ENCODE results near the gene KCNN3.
A peak's percentile ranks its signal among the peaks of the same experiment; 100 is the strongest.
"Not testable (repeated sequence)": the region's sequence is repeated elsewhere in the genome, so short reads cannot be mapped to it uniquely, and the experiment has no call there.

KCNN3 gene

DNA sequence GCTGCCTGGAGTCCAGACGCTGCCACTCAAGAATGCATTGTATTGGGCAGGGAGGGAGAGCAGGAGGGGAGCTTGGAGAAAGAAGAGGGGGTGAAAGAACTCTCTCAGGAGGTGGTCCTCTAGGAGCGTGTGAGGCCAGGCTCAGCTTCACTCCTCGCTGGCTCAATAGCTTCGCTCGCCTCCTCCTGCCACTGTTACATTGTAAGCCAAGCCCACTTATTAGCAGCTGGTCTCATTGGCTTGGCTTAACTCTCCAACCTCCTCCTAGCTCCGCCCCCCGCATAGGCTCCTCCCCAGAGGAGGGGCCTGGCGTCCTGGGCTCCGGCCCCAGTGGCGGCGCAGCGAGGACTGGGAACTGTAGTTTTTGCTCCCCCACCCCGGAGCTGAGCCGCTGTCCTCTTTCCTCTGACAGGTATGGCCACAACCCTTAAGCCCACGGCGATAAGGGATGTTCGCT is at the start of gene KCNN3:
Gene KCNN3, minus strand, starts transcription at position 167 of the 457 bp plus-strand sequence. CDS start 317 bp downstream, outside the sequence.
- peak; percentile 89 for DNase-seq

DNA sequence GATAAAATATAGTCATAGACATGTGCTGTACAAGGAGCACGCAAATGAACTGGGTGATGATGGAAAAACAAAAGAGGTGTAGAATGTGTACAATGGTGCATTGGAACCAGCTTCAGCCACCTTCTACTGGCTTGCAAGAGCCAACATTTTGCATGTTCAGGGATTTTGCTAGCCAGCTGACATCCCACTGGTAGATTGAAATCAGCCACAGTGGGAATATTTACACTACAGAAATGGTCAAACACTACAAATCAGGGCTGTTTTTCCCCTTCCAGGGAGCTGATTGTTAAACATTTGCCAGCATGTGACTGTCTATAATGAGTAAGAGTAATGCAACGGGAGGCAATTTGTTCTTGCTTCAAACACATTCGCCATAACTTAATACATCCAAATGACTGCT is 43.2 kb upstream of the KCNN3 start:
- DNase-seq, result no peak

DNA sequence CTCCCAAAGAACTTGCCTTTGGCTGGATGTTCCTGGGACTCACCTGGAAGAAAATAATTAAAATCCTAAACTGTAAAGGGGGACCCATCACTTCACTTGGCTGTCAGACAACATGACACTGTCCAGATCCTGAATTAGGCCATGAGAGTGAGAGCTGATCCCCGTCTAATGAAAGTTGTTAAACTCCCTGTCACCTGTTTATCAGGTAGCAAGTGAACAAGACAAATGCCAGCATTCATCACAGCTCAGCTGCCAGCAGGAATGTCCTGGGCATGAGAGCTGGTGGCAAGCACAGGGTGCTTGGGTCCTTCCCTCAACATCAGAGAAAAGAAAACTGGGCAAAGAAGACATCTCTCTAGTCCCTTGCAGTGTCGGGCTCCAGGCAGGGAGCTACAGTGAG is 42.7 kb upstream of the KCNN3 start:
- no peak for DNase-seq

DNA sequence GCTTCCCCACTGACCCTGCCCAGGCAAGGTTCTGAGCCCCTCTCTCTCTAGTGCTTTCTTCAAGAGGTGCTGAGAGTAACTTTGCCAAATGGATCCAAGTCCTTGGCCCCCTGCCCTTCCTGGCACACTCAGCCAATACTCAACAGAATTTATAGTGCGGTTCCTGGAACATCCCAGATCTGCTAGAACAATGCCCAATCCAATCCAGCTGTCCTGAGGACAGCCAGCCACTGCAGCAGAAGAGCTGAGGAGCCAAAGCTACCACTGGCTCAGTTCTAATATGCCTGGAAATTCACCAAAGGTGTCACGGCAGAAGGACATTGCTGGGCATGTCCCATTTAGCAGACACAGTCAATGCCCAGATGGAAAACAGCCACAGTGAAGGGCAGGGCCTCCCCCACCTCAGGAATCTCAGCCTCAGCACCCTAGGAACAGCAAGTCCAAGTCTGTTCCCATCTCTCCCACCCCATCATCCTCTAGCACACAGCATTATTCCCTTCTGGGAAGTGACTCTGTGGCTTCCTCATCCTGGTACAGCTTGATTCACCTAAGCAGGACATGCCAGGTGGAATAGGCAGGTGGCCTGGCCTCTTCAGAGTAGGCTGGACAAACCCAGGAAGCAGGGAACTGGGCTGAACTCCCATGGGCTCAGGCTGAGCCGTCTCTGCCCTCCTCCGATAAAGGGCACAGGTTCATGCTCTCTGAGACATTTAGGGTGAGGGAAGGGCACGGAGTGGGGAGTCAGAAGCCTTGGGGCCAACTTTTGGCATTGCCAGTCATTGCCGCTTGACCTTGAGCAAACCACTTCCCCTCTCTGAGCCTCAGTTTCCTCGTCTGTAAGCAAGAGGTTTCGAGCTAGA is 41.8 kb upstream of the KCNN3 start:
- DNase-seq, result no peak

DNA sequence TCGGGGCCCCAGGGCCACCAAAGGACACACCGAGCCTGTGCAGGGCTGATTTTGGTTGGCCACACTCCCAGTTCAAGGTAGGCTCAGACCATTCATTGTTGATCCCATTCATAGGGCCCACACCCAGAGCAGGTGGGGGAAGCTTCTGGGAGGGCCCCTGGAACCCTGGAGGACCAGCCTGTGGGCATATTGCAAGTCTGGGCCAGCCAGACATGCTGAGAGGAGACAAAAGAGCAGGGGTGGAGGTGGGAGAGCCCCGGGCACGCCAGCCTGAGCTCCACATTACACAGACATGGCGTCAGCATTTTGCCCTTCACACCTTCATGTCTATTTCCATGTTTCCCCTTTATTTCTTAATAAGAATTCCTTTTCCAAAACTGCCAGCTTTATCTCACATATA is 40.8 kb upstream of the KCNN3 start:
- DNase-seq, result no peak

DNA sequence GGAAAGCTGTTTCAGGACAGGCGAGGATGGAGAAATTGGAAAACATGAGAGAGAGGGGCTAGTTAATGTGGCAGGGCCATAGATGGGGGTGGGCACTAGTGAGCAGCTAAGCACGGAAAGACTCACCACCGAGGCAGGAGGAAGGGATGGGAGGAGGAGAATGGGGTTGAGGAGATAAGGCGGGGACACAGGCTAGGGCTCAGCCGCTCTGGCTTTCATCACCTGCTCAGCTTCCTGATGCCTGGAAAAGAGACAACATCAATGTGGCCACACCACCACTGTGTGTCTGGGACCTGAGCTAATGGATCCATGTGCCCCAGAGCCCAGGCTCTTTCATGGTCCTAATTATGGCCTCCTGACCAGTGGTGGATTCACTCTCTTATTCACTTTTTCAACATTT is 38.9 kb upstream of the KCNN3 start:
- no peak for DNase-seq

DNA sequence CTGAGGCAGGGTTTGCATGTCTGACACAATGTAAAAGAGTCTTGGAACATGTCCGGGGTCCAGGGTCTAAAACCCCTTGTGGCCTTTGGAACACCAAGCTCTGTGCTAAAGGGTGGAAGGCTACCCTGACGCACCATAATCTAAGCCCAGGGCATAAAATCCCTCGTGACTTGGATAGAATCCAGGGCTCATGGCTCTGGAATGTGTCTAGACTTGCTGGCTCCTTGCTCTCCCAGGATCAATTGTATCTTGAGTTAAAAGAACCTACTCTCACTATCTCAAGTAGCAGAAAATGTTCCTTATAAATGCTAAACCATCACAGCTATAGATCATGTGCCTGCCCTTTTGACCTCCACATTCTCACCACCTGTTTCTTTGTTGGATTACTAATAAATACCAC is 38.0 kb upstream of the KCNN3 start:
- DNase-seq, result not testable (repeated sequence)

DNA sequence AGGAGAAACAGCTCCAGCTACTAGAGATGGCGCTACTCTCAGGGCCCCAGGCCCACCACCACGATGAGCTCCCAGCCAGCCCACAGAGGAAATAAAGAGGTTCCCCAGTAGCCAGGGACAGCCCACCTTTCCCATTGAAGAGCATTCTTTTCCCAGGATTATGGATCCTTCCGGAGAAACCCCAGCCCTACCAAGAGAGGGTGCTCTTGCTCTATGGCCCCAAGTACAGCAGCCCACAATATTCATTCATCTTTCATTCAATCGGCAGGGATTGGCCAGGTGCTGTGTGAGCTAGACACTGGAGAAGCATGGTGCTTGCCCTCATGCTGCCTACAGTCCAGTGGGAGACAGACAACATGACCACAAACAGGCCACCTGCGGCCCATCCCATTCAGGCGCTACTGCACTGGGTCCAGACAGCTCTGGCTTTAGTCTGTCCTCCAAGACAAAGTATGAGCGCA is 36.6 kb upstream of the KCNN3 start:
- DNase-seq, result no peak

DNA sequence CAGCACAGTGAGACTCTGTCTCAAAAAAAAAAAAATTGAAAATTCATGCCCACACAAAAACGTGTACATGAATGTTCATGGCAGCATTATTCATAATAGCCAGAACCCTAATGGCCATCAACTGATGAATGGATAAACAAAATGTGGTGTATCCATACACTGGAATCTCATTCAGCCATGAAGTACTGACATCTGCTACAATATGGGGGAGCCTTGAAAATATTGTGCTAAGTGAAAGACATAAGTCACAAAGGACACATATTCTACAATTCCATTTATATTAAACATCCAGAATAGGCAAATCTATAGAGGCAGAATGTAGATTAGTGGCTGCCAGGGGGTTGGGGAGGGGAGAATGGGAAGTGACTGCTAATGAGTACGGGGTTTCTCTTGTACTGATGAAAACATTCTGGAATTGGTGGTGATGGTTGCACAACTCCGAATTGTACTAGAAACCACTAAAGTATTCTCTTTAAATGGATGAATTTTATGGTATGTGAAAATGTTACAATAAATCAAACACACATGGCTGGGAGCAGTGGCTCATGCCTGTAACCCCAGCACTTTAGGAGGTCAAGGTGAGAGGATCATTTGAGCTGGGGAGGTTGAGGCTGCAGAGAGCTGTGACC is 33.0 kb upstream of the KCNN3 start:
- DNase-seq, result no peak

DNA sequence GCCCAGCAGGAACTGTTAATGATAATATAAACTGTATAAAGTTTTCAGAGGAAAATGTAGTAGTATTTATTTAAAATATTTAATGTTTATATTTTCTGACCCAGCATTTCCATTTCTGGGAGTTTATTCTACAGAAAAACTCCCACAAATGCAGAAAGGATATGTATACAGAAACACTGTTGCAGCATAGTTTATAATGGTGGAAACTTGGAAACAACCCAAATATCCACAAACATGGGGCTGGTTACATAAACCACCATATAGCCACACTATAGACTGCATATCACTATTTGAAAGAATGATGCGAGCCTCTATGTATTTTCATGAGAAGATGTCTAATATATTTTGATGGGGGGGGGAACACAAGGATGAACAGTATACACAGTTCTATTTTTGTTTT is 31.5 kb upstream of the KCNN3 start:
- DNase-seq, result no peak

DNA sequence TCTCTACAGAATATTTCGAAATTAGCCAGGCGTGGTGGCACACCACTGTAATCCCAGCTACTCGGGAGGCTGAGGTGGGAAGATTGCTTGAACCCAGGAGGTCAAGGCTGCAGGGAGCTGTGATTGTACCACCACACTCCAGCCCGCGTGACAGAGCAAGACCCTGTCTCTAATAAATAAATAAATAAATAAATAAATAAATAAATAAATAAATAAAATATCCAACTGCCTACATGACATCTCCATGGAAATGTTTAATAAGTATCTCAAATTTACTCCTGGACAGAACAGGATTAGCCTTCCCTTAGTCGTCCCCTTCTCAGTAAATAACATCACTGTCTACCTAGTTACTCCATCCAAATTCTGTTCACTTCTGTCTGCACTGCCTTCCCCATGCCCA is 29.0 kb upstream of the KCNN3 start:
- DNase-seq, result no peak

DNA sequence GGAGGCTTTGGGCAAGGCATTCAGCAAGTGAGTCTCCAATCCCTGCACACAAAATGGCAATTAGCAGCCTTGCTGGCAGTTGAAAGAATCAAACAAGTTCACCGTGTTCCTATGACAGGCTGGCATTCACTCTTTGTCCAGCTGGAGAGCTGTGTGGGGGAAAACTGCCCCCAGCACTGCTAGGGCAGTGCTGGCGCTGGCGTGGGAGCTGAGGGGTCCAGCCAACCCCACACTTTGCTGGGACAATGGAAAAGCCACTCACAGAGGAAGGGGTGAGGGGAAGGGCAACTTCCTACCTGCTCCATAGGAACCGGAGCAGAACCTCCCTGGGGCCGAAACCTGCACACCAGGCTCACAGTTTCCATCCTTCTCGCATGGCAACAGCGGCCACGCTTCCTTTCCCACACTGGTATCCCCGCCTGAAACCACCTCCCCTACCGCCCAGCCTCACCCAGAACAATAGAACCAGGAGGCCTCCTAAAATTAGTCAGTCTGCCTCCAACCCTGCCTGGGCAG is 26.7 kb upstream of the KCNN3 start:
- DNase-seq, result no peak

DNA sequence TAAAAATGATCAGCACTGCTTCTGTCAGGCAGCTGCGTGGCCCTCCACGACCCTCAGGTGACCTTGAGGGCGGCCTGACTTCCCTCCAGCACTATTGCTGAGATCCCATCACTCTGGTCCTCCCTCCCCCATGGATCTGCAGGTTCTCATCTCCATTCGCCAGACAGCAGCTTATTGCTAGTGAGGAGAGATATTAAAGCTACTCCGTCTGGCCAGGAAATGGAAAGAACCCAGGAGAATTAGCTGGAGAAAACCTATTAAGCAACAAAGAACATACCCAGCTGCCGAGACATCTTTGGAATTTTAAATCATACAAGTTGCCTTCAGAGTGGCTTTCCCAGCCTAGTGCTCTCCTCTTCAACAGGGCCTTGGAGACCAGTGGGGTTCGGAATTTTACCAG is 25.7 kb upstream of the KCNN3 start:
- no peak for DNase-seq

DNA sequence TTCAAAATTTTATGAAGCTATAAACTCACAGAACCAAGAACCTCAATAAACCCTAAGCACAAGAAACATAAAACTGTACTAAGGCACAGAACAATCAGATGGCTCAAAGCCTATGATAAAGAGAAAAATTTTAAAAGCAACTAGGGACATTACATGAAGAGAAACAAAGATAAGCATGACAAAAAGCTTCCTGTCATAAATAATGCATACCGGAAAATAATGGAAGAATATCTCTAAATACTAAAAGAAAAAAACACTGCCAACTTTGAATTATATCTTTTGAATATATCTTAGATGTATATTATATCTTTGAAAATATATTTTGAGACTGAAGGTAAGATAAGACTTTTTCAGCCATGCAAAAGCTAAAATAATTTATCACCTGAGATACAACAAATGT is 21.4 kb upstream of the KCNN3 start:
- DNase-seq, result no peak

DNA sequence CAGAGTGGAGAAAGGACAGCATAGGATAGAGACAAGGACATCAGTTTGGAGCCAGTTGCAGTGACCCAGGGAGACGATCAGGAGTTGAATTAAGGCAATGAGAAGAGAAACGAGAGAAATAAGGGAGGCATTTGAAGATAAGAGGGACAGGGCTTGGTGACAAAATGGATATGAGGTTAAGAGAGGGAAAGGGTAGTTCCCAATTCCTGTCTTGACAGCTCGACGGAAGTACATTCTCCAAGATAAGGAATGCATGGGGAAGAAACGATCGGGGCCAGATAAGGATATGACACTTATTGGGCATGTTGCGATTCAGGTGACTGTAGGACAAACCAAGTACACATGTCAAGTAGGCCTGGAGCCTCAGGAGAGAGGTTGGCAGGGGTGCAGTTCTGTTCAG is 18.7 kb upstream of the KCNN3 start:
- DNase-seq, result no peak

DNA sequence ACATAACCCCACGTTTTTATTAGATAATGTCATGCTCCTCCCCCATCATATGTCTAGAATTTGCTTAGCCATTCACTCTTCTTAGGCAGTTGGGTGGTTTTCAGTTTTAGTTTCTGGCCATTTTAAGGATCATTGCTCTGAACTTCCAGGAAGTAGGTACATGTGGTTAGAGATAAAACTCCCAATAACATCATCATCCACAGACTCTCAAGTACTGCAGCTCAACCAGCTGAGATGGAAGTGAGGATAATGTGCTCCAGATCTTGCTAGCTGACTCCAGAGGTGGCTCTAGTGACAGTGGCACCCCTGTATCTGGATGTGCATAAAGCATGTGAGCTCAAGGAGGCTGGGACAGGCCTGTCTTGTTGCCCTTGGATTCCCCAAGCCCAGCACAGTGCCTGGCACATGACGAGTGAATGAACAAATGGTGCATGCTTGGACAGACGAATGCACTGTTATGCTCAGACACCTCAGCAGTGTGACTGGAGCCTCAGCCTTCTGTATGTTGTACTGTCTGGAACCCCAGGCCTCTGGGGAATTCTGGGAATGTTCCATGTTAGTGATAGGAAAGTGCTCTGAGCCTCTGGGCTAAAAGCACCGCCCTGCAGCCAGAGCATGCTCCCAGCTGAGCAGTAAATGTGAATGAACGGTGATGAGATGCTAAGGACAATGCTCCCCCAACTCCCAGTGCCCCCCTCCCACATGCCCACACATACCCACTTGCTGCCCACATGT is 16.4 kb upstream of the KCNN3 start:
- DNase-seq, result peak; percentile 45

DNA sequence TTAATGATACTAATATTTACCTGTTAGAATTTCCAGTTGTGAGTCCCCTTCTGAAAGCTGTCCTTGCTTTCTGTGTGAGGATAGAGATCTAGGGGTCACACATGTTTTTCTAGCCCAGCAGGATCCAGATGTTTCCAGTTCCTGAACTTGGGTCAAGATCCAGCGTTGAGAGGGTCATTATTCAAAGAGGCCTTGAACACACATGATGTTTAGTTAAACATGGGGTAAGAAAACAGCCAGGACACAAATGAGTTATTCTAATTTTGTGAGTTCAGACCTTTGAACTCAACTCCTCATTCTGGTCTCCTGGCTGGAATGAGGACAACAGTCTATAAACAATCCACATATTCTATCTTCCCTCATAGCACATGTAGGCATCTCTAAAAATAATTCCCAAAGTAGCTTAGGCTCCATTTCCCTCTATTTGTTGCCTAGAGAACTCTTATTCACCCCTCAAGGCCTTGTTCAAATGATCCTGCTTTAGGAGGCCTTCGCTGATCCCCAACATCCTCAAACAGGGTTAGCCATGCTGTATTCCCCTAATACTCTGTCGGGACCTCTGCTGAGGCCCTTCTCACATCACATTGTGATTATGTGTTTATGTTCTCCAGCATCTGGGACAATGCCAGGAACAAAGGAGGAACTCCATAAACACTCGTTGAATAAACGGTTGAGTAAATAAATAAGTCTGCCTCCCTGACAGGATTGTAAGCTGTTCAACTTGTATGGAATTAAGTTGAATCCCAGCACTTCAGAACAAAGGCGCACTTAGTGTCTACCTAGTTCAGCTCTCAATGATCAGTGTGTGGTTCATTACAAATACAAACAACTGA is 15.0 kb upstream of the KCNN3 start:
- no peak for DNase-seq

DNA sequence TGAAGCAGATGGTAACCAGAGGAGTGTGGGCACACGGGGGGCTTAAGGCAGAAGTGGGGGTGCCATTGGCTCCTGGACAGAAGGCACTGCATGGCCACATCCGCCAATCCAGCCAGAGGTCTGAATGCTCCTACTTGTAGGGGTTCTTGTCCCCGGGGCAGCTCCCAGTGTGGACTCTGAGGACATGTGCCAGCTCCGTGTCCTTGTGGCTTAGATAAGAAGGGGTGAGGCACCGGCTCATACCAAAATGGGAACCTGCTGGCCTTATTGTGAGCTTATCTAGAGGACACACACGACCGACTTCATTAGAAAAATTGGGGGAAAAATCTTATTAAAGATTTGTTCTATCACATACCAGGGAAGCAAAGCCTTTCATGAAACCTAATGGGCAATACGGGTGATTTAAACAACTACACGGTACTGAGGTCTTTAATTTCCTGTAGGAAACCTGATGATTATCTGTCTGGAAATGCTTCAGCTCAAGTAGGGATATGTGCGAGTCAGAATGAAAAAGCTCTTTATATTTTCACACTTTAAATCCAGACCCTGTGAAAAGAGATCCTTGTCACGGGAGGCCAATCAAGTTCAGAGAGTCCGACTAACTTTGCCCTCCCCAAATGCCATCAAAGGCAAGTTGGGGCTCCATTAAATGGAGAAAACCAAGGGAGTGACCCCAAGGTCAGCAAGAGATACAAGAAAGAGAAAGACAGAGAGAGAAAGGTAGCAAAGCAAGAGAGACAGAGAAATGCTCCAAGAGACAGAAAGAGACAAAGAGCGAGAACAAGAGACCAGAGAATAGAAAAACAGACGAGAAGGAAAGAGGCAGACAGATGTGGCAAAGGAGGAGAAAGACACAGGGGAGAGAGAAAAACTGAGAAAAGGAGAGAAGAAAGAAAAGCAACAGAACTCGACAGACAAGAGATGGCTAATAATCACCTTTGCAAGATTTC is 14.1 kb upstream of the KCNN3 start:
- peak; percentile 97 for DNase-seq

DNA sequence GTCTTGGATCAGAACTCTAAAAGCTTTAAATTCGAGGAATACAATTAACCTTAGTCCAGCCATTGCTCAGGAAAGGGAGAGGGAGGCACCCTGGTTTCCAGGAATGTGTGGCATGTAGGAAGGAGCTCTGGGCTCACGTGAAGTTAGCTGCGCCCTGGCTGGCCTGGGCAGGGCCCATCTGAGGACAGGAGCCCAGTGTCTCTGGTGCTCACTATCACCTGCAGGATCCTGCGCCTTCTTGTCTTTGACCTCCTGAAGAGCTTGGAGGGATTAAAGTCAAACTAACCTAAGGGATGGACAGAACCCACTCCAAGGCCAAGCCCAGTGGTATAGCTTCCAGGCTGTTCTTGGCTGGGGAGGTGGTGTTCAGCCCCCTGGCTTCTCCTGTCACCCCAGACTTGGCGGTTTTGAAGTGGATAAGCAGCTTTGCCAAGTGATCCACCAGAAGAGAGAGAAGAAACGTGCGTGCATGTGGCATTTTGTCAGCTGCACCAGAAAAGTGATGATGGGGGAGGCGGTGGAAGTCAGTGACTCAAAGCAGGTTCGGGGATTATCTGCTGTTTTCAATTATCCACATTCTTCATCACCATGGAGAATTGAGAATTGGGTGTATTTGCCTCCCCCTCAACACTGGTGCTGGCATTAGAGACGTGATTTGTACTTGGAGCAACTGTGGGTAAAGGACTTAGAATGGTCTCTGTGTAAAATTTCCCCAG is 11.9 kb upstream of the KCNN3 start:
- DNase-seq, result no peak

DNA sequence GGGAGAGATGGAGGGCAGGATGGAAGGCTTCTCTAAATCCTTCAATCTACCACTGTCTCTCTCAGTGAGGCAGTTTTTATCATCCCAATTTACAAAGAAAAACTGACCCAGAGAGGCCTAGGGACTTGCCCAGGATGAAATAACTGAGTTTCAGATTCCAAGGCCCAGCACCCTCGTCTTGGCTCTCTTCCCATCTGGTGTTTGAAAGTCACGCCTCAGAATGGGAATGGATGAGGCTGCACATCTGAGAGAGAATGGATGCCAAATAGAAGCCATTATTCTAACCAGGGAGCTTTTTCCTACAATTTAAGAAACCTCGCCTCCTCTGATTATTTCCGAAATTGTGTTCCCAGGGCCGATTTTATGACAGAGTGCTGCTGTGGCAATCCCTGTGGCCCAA is 10.6 kb upstream of the KCNN3 start:
- DNase-seq, result no peak

DNA sequence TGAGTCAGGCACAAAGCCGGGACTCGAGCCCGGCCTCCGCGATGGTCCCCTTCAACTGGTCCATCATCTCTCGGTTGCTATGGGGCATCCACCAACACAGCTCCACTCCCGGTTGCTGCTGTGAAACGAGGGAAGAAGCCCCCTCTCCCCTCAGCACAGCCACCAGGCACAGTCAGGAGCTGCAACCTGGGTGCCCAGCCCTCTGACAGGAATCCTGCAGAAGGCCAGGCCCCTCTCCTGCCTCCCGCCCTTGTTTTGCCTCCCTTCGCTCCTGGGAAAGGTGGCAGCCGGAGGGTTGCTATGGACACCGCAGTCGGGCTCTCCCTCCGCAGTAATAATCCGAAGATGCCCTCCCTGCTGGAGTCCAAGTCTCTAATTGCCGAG is 8.9 kb upstream of the KCNN3 start:
- no peak for DNase-seq

Measured in hematopoietic multipotent progenitor cell treated with erythropoietin and hydrocortisone succinate and interleukin-3 and kit ligand, for 8 days (in vitro differentiated cells).